Mesendoderm (in vitro differentiated cells): ENCODE data around the gene FBXL14.
"Not testable (repeated sequence)": the region's sequence is repeated elsewhere in the genome, so short reads cannot be mapped to it uniquely, and the experiment has no call there.

ENCODE experiments used
- DNase-seq: peaks from one replicate; pipeline ENCODE4 v3.0.0; 2013
- H2AK5ac ChIP-seq: 2 replicates; pipeline ENCODE4 v1.6.1; 2013; ENCODE audit warnings: low read length, inconsistent platforms
- H2BK120ac ChIP-seq: 2 replicates; pipeline ENCODE4 v1.6.1; 2013; ENCODE audit warnings: low read depth, mild to moderate bottlenecking, low read length, moderate library complexity, mixed read lengths
- H2BK15ac ChIP-seq: replicated peaks from 2 replicates; pipeline ENCODE4 v1.6.1; 2013; ENCODE audit warnings: low read depth, mild to moderate bottlenecking, moderate library complexity
- H2BK5ac ChIP-seq: 2 replicates; pipeline ENCODE4 v1.6.1; 2013; ENCODE audit warnings: low read length, inconsistent platforms
- H3K18ac ChIP-seq: 2 replicates; pipeline ENCODE4 v1.6.1; 2013; ENCODE audit warnings: mild to moderate bottlenecking, low read length, mixed read lengths
- H3K23ac ChIP-seq: one replicate; pipeline ENCODE4 v1.6.1; 2013; ENCODE audit warnings: low read length
- H3K27ac ChIP-seq: 2 replicates; pipeline ENCODE4 v1.5.1; 2013; ENCODE audit warnings: low read depth, mild to moderate bottlenecking, inconsistent platforms, low read length, moderate library complexity
- H3K27me3 ChIP-seq: 2 replicates; pipeline ENCODE4 v1.6.1; 2013; ENCODE audit warnings: low read length, control low read depth, mild to moderate bottlenecking, inconsistent platforms; ENCODE audit not compliant: insufficient read depth, poor library complexity
- H3K36me3 ChIP-seq: 2 replicates; pipeline ENCODE4 v1.6.1; 2013; ENCODE audit warnings: low read length, inconsistent platforms; ENCODE audit not compliant: control insufficient read depth, insufficient read depth
- H3K4ac ChIP-seq: one replicate; pipeline ENCODE4 v1.6.1; 2013; ENCODE audit warnings: low read depth, mild to moderate bottlenecking, low read length, moderate library complexity
- H3K4me1 ChIP-seq: 2 replicates; pipeline ENCODE4 v1.6.1; 2013; ENCODE audit warnings: low read depth, low read length, inconsistent platforms; ENCODE audit not compliant: control insufficient read depth
- H3K4me2 ChIP-seq: 2 replicates; pipeline ENCODE4 v1.6.1; 2013; ENCODE audit warnings: low read length
- H3K4me3 ChIP-seq: 2 replicates; pipeline ENCODE4 v1.5.1; 2013; ENCODE audit warnings: mild to moderate bottlenecking, low read length
- H3K56ac ChIP-seq: one replicate; pipeline ENCODE4 v1.6.1; 2013; ENCODE audit warnings: low read length
- H3K79me1 ChIP-seq: 2 replicates; pipeline ENCODE4 v1.6.1; 2013; ENCODE audit warnings: low read length, inconsistent platforms
- H3K79me2 ChIP-seq: 2 replicates; pipeline ENCODE4 v1.6.1; 2013; ENCODE audit warnings: mild to moderate bottlenecking, low read length; ENCODE audit not compliant: control insufficient read depth, insufficient read depth
- H3K9ac ChIP-seq: 2 replicates; pipeline ENCODE4 v1.6.1; 2013; ENCODE audit warnings: low read length, inconsistent platforms
- H4K5ac ChIP-seq: one replicate; pipeline ENCODE4 v1.6.1; 2013; ENCODE audit warnings: low read length
- H4K8ac ChIP-seq: one replicate; pipeline ENCODE4 v1.6.1; 2013; ENCODE audit warnings: low read depth, mild to moderate bottlenecking, control low read depth, low read length, moderate library complexity
- WGBS: extraction: QIAGEN DNeasy Blood & Tissue Kit; methylation state at CpG from one replicate; pipeline ENCODE4 v1.1.7; 2013; ENCODE audit warnings: low lambda C conversion rate, missing lambda C conversion rate; ENCODE audit not compliant: insufficient coverage; ENCODE audit errors: extremely low coverage; 5-methylcytosine and 5-hydroxymethylcytosine counted together

FBXL14 gene

DNA sequence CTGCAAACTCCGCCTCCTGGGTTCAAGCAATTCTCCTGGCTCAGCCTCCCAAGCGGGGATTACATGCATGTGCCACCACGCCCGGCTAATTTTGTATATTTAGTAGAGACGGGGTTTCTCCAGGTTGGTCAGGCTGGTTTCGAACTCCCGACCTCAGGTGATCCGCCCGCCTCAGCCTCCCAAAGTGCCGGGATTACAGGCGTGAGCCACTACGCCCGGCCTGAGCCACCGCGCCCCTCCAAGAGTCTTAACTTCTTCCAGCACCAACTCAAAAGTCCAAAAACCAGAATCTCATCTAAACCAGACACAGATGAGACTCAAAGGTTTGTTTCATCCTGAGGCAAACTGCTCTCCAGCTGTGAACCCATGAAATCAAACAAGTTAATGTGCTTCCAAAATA, 36.3 kb downstream of the FBXL14 start:
- H3K27me3 ChIP-seq, H4K5ac ChIP-seq, H3K4ac ChIP-seq, H3K79me1 ChIP-seq, H2AK5ac ChIP-seq, H3K56ac ChIP-seq, H2BK15ac ChIP-seq, H3K36me3 ChIP-seq, H3K23ac ChIP-seq, H4K8ac ChIP-seq, H3K79me2 ChIP-seq, H3K18ac ChIP-seq, H2BK5ac ChIP-seq, H2BK120ac ChIP-seq, DNase-seq, H3K27ac ChIP-seq, H3K4me3 ChIP-seq, H3K9ac ChIP-seq, H3K4me1 ChIP-seq, H3K4me2 ChIP-seq: not testable (repeated sequence)
- whole genome bisulfite sequencing, result no CpG with 5 or more reads among the region's 15 CpGs

DNA sequence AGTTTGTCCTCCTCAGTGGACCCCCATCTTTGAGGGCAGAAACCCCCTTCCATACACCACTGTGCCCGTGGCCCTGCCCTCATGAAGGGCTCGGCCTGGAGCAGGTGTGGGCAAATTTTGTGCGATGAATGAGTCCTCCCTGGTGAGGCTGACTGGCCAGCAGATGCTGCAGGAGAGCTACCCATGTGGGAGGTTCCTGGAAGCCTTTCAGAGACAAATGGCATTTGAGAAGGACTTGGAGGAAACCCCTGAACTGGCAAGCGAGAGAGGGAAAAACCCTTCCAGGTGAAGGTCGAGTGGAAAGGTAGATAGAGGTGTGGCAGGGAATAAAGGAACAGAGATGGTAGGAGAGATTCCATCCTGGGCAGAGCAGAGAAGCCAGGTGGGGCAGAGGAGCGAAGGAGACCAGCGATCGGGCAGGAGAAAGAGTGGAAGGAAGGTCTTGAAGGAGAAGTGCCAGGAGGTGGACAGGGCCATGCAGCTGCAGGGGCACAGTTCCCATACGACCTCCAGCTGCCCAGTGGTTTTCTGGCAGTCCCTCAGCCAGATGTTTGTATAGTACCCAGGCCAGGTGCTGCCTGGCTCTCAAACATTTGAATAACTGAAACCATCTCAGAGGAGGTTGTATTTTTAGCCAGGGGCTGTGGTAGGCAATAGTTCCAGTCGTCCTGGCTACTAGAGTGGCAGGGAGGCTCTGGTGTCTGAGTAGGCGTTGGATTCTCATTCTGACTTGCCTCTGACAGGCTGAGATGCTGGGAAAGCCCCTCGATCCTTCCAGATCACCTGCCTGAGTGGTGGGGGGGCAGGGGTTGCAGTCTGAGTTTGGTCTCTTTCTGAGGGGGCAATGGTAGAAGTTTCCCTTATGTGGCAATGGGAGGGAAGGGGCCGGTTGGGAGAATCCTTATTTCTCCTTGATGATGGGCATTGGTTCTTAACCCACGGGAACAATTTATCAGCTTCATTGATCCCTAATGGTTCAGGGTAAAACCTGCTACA, 40.1 kb downstream of the FBXL14 start:
- WGBS, result no CpG with 5 or more reads among the region's 14 CpGs
- no peaks in the 10 kb centered on the region for H3K79me2 ChIP-seq
- H3K56ac ChIP-seq, result no peak overlapping the region
- no peak overlapping the region for H3K18ac ChIP-seq
- H3K4me1 ChIP-seq, result no peaks in the 10 kb centered on the region
- no peaks in the 10 kb centered on the region for H3K27me3 ChIP-seq
- H4K5ac ChIP-seq, result no peak overlapping the region
- H2BK5ac ChIP-seq, result no peak overlapping the region
- H3K23ac ChIP-seq, result no peak overlapping the region
- H3K79me1 ChIP-seq, result no peaks in the 10 kb centered on the region
- no peaks in the 10 kb centered on the region for H3K36me3 ChIP-seq
- H3K9ac ChIP-seq, result no peak overlapping the region
- H2BK15ac ChIP-seq, result no peak overlapping the region
- H2BK120ac ChIP-seq, result no peak overlapping the region
- DNase-seq, result no peak
- H4K8ac ChIP-seq, result no peak overlapping the region
- H3K4me2 ChIP-seq, result no peak overlapping the region
- H3K27ac ChIP-seq, result no peak overlapping the region
- no peak overlapping the region for H2AK5ac ChIP-seq
- no peak overlapping the region for H3K4ac ChIP-seq
- no peak overlapping the region for H3K4me3 ChIP-seq

DNA sequence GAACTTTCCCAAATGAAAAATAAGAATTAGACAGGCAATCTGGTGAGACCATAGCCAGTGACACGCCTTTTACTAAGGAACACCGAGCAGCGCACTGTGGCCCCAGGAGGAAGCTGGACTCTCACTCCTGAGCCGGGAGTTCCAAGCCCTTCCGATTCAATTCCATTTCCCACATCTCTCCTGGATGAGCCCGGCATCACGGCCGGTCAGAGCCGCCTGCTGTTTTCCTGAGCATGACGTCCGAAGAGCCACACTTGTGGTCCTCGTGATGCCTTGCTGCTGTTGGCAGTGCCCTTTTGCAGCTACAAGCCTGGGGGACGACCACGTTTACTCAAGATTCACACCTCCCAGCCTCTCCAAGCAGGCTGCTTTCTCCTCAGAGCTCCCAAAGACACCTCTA, 40.8 kb downstream of the FBXL14 start:
- Histone ChIP-seq H3K4me3 (no peak overlapping the region), H3K79me1 (no peaks in the 10 kb centered on the region), H3K23ac (no peak overlapping the region), H3K4ac (no peak overlapping the region), H3K79me2 (no peaks in the 10 kb centered on the region), H4K5ac (no peak overlapping the region), H2BK15ac (no peak overlapping the region), H4K8ac (no peak overlapping the region), H3K18ac (no peak overlapping the region), H2BK5ac (no peak overlapping the region), H3K9ac (no peak overlapping the region), H3K56ac (no peak overlapping the region), H3K4me1 (no peaks in the 10 kb centered on the region), H3K4me2 (no peak overlapping the region), H3K27ac (no peak overlapping the region), H3K36me3 (no peaks in the 10 kb centered on the region), H2AK5ac (no peak overlapping the region), H2BK120ac (no peak overlapping the region), H3K27me3 (no peaks in the 10 kb centered on the region)
- no peak for DNase-seq
- WGBS, result no CpG with 5 or more reads among the region's 14 CpGs

DNA sequence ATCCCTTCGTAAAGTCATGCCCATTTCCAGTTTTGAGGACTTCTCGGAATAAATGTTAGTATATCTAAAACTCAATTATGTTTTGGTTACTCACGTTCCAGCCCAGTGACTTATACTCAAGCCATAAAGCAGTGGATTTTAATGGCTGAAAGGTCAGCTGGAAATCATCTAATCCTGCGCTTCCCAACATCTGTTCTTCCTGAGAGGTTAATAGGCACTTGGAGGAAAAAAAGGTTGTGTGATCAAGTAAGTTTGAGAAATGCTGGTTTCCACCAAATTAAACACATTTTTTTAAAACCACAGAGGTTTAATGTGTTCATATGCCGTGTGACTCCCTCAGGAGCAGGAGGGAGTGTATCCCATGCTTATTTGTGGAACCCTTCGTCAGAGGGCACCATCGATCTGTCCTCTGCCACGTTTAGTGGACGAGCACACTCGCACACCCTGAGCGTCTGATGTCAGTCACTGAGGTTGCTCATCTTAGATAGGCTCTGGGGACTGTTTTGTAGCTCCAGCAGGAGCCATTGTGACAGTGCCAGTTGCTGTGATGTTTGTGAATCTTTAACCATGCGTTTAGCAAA, 41.4 kb downstream of the FBXL14 start:
- WGBS, result no CpG with 5 or more reads among the region's 12 CpGs
- no peak overlapping the region for H2BK120ac ChIP-seq

DNA sequence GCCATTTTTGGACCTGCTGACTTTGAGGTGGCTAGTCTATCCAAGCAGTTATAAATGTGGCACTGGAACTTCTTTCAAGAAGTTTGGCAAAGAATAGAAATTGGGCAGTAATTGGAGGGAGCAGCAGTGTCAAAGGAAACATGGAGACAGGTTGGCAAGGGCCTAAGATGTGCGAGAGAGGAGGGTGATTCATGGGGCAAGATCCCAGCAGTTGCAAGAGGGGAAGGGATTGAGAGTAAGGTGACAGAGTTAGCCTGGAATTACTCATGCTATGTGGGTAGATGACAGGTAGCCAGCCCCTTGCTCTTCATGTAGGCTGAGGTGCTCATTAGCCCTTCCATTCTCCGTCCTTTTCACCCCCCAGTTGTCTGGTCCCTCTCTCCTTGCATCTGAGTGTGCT, 42.2 kb downstream of the FBXL14 start:
- H3K27me3 ChIP-seq, result no peaks in the 10 kb centered on the region
- no peak overlapping the region for H3K9ac ChIP-seq
- H3K4me2 ChIP-seq, result no peak overlapping the region
- no CpG with 5 or more reads among the region's 2 CpGs for WGBS
- H4K5ac ChIP-seq, result no peak overlapping the region
- H3K36me3 ChIP-seq, result no peaks in the 10 kb centered on the region
- H3K56ac ChIP-seq, result no peak overlapping the region
- no peak overlapping the region for H2BK120ac ChIP-seq
- H2BK15ac ChIP-seq, result no peak overlapping the region
- no peak overlapping the region for H3K4ac ChIP-seq
- no peak overlapping the region for H3K4me3 ChIP-seq
- no peak overlapping the region for H2AK5ac ChIP-seq
- H2BK5ac ChIP-seq, result no peak overlapping the region
- H3K79me2 ChIP-seq, result no peaks in the 10 kb centered on the region
- no peak for DNase-seq
- H3K18ac ChIP-seq, result no peak overlapping the region
- H3K4me1 ChIP-seq, result no peaks in the 10 kb centered on the region
- no peaks in the 10 kb centered on the region for H3K79me1 ChIP-seq
- no peak overlapping the region for H3K23ac ChIP-seq
- no peak overlapping the region for H3K27ac ChIP-seq
- H4K8ac ChIP-seq, result no peak overlapping the region

More for the DNA sequence above, 41.4 kb downstream of the FBXL14 start:
- no peaks in the 10 kb centered on the region for H3K36me3 ChIP-seq
- no peak overlapping the region for H3K4me2 ChIP-seq
- no peaks in the 10 kb centered on the region for H3K79me1 ChIP-seq
- no peak overlapping the region for H3K9ac ChIP-seq
- no peak overlapping the region for H3K56ac ChIP-seq
- no peak overlapping the region for H2AK5ac ChIP-seq
- DNase-seq, result no peak
- H3K27me3 ChIP-seq, result no peaks in the 10 kb centered on the region
- H3K4me3 ChIP-seq, result no peak overlapping the region
- H3K4me1 ChIP-seq, result no peaks in the 10 kb centered on the region
- H2BK15ac ChIP-seq, result no peak overlapping the region
- no peak overlapping the region for H3K27ac ChIP-seq
- H3K18ac ChIP-seq, result no peak overlapping the region
- no peak overlapping the region for H4K8ac ChIP-seq
- H3K79me2 ChIP-seq, result no peaks in the 10 kb centered on the region
- H2BK5ac ChIP-seq, result no peak overlapping the region
- H3K23ac ChIP-seq, result no peak overlapping the region
- no peak overlapping the region for H3K4ac ChIP-seq
- H4K5ac ChIP-seq, result no peak overlapping the region
